AG20443 (cell line): ENCODE data around the gene TCFL5.

Experiments used
- DNase-seq: peaks from one replicate; pipeline ENCODE4 v3.0.0; 2012; ENCODE audit warnings: low spot score, mixed read lengths

Gene TCFL5

DNA sequence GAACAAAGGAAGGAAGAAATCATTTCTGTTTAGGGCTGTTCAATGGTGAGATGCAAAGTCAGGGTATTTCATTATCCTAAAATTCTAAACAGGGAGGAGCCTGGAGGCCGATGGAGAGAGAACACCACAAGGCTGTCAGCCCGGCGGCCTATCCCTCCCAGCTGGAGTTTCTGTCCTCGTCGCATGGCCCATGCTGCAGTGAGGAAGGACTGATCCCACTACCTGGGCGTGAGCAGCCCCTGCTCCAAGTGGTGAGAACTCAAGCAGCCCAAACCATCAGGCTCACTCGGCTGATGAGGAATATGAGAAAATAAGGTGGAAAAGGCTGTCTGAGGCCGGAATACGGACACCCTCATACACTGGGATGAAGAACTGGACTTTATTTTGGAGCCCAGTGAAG lies 33.9 kb upstream of the TCFL5 start:
- no peak for DNase-seq

DNA sequence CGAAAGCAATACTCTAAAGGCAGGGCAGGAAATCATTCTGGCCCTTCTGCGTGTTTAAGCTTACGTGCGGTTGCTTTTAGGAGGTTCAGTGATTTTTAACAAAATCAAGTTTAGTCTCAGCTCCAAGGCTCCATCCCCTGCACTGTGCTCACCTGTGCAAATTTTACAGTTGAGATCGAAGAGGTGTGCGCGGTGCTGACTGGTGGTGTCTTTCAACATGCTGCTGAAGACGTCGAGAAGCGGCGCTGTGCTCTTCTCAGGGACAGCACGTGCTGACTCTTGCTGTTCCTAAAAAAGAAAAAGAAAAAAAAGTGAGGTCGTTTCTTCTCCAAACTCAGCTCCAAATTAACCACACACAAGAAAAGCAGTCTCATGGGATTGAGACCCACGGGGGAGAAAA lies 32.6 kb upstream of the TCFL5 start:
- DNase-seq: no peak

- DNase-seq: no peak
Measured at GRCh38 chr20:62893700-62894099, 32.1 kb upstream of the TCFL5 start.

DNA sequence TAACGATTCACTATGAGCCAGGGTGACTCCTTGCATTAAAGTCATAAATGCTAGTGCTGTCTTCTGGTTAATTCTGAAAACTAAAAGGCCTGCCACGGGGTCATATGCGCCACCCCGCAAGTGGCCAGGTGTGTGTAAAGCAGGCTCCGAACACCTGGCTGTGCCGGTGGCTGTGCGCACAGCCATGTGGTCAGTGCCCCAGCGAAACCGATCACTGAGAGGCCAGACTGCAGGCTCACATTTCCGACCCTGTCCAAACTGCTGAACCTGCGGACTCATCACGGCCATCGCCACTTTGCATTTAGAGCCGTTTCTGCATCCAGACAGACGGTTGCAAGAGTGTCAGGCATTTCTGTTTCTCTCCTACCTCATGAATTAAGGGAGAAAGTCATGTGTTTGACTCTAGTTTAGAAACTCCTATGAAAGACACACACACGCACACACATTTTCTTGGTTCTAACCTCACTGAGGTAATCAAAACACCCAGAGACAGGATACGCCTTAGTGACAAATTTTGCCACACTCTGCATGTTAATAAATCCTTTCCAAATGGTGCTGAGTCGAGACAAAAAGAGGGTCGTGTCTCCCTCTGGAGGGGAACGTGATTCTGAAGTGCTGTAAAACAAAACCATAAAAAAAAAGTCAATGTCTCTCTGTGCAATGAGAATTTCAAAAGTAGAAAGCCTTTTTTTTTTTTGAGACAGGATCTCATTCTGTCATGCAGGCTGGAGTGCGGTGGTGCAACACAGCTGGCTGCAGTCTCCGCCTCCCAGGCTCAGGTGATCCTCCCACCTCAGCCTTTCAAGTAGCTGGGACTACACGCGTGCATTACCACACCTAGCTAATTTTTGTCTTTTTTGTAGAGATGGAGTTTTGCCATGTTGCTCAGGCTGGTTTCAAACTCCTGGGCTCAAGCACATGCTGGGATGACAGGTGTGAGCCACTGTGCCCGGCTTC lies 31.0 kb upstream of the TCFL5 start:
- no peak for DNase-seq

DNA sequence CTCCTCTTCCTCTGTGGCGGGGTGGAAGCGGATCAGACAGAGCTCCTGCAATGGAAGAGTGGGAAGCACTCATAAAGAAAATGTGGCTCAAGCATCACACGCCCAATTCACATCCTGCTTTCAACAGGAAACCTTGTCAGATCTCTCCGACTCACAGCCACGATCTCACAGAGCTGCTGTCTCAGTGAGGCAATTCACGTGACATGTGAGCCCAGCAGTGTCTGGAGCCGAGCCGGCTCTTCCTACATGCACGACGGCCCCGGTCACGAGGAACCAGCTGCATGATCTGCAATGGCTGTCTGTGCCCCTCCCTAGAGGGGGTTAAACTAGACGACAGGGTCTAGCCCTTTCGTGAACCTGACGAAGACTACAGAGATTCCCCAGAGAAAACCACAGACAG lies 29.5 kb upstream of the TCFL5 start:
- DNase-seq: no peak

GRCh38 chr20:62890444-62890843 lies 28.8 kb upstream of the TCFL5 start:
- no peak for DNase-seq

GRCh38 chr20:62889871-62890270 lies 28.2 kb upstream of the TCFL5 start:
- DNase-seq: no peak

DNA sequence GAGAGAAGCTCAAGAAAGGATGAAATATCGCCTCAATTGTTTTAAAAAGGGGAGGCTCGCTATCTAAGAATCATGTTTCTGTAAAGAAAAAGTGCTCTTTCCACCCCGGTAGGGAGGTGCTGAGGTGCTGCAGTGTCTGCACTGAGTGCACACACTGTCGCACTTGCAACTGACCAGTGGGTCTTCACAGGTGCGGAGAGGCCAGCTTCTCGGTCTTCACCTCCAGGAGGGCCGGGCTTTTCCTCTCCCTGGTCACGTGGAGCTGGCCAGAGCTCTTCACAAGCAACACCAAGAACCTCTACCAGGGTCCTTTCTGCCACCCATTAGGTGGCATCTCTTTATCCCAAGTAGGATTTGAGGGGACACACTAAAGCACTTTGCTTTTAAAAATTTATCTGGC lies 27.8 kb upstream of the TCFL5 start:
- no peak for DNase-seq

DNA sequence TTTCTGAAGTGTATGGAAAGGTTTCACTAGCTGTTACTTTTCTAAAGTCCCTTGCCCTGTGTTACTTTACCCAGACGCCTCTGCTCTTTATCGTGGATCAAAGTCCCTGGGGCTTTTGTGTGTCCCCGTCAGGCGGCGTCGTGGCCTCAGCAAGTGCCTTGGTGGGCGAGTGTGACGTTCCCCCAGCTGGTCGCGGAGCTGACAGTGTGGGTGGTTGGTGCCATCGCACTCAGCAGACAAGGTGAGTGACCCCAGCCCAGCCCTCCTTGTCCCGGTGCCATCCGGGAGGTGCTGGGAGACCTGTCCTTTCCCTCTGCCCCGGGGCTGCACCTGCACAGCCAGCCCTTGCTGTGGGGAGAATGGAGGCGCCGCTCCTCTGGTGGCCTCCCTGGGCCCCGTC lies 27.3 kb upstream of the TCFL5 start:
- no peak for DNase-seq

DNA sequence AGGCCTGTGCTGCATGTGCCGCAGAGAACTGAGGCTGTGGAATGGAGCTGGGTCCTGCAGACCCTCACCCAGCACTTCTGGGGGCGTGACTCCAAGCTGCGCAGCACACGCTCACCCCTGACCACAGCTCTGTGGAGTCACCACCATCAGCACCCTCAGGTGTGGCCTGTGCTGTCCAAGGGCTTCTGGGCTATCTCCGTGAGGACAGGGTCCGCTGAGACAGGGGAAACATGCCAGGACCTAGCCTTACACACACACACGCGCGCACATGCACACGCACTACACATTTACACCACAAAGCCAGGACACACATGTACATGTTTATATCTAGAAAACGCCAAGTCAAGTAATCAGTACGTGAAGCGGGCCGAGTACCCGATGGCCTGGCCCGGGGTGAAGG lies 26.8 kb upstream of the TCFL5 start:
- DNase-seq: no peak

DNA sequence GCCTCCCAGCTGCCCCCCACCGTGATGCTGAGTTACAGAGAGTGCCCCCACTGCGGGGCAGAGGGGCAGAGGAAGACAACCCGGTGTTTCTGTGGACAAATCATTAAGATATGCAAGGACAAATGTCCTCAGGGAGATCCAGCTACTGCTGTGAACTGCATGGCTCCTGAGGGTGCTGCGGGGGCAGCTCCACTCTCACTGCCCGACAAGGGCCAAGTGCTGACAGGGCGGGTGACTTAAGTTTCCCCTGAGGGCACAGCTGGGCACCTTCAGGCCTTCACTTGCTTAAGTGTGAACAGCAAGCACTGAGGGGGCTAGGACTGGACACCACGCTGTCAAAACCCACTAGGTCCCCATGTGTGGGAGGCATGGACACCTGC lies 26.2 kb upstream of the TCFL5 start:
- DNase-seq: no peak

GRCh38 chr20:62887152-62887859 lies 25.7 kb upstream of the TCFL5 start:
- peak; percentile 71 for DNase-seq

DNA sequence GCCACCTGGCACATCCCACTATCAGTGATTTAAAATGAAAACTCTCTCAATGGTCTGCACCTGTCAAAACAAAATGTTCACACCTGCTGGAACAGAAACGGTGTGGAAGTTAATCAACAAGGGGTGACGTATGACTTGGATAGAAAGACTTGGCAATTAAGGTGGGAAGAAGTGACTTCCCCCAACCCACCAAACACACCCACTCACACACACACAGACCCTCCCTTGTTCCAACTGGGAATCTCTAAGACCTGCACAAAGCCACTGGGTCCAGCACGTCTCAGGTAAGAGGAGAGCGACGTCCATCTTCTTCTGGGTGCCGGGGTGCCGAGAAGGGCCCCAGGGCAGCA lies 25.1 kb upstream of the TCFL5 start:
- no peak for DNase-seq

GRCh38 chr20:62885896-62886708 lies 24.5 kb upstream of the TCFL5 start:
- DNase-seq: no peak

- DNase-seq: no peak
Measured at GRCh38 chr20:62885046-62885895, 23.6 kb upstream of the TCFL5 start.

DNA sequence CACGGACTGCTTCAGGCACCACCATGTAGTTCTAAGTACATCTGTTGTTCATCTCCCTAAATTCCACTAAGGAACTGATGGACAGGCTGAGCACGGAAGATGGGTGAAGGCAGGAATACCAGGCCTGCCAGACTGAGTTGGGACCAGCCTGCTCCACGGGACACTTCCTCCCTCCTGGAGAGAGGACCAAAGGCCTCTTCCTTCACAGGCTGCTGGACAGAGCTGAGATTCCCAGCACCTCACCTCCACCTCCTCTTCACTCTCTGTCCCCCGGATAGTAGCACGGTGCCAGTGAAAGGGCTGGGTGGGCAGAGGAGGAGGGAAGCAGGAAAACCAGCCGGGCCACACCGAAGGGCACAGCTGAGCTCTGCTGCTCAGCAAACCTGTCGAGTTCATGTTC lies 22.9 kb upstream of the TCFL5 start:
- no peak for DNase-seq

- DNase-seq: no peak
Measured at GRCh38 chr20:62882426-62882825, 20.8 kb upstream of the TCFL5 start.

DNA sequence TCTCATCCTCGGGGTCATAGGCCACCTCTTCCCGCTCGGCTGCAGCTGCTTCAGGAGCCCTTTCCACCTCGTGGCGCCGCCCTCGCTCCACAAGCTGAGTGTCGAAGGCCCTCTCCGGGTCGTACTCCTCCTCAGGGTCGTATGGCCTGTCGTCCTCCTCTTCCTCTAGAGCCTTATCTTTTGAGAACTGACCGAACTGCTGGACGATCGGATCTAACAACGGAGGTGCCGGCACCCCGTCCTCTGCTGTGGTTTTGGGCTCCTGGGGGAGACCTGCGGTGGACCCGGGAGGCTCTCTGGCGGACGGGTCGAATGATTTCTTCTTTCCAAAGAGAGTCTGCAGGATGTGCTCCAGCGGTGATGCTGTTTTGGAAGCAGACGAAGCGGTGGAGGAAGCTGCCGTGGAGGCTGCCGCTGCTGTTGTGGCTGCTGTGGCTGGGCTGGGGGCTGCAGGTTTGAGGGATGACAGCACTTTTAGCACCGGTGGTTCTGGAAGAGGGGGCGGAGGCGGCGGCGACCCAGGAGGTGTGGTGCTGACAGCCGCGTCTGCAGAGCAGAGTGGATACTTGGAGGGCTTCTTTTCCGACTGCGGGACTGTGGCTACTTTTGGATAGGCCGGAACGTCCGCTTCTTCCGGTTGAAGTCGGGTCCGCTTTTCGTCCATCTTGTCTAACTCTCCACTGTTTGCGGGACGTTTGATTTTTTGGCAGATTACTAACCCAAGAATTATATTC lies 20.2 kb upstream of the TCFL5 start:
- no peak for DNase-seq

DNA sequence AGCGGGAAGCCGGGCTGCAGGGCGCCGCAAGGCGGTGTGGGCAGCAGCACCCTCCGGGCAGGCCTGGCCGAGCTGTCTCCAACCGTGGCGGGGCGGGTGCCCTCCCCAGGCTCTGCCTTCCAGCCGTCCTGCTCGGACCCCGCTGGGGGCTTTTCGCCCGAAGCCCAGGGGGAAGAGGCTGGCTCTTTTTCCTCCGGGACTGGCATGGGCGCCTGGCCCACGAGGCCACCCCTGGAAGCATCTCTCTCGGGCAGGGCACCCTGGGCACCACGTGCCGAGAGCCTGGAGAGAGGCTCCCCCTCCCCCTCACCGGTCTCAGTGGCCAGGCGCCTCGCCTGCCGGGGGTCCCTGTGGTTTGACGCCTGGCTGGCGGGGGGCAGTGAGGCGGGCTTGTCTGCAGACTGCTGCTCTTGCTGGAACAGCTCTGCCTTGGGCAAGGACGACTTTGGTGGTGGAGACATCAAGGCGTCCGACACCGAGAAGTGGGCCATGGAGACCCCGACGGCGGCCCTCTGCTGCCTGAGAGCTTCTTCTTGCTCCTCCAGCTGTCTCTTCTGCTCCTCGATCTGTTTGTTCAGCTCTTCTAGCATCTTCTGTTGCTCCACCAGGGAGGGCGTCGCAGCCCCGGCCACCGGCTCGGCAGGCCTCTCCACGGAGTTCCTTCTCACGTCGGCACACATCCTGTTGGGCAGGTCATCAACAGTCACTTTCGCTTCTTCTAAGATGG lies 19.5 kb upstream of the TCFL5 start:
- no peak for DNase-seq

- DNase-seq: no peak
Measured at GRCh38 chr20:62880147-62880934, 18.7 kb upstream of the TCFL5 start.
